GM12872 (cell line): Measurements from ENCODE around the gene STK17A.

Experiments used
- TF ChIP-seq, protein P1 (sequence below): IDR thresholded peaks from 3 replicates; pipeline ENCODE4 v1.5.1; 2011; ENCODE audit warnings: low read depth, mild to moderate bottlenecking, low read length, moderate library complexity; ENCODE audit not compliant: insufficient read depth

The STK17A gene

DNA sequence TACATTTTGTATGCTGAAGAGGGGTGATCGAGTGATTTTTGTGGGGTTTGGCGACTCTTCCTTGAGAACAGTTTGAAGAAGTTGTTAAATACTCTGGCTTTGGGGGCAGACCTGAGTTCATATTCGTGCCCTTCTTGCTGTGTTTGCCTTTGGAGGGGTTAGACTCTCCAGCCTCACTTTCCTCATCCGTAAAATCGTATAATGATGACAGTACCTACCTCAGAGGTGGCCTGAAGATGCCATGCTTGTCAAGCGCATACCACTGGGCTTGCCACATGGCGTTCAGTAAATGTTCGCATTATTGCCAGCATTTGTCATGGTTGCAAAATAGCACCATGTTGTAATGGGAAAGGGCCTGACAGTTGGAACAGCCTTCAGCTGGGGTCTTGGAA lies 1.3 kb downstream of the STK17A start:
- TF ChIP-seq, protein P1, sequence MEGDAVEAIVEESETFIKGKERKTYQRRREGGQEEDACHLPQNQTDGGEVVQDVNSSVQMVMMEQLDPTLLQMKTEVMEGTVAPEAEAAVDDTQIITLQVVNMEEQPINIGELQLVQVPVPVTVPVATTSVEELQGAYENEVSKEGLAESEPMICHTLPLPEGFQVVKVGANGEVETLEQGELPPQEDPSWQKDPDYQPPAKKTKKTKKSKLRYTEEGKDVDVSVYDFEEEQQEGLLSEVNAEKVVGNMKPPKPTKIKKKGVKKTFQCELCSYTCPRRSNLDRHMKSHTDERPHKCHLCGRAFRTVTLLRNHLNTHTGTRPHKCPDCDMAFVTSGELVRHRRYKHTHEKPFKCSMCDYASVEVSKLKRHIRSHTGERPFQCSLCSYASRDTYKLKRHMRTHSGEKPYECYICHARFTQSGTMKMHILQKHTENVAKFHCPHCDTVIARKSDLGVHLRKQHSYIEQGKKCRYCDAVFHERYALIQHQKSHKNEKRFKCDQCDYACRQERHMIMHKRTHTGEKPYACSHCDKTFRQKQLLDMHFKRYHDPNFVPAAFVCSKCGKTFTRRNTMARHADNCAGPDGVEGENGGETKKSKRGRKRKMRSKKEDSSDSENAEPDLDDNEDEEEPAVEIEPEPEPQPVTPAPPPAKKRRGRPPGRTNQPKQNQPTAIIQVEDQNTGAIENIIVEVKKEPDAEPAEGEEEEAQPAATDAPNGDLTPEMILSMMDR, result 0 out of 3 replicates have a peak, but pooled peaks have one; percentile 12

DNA sequence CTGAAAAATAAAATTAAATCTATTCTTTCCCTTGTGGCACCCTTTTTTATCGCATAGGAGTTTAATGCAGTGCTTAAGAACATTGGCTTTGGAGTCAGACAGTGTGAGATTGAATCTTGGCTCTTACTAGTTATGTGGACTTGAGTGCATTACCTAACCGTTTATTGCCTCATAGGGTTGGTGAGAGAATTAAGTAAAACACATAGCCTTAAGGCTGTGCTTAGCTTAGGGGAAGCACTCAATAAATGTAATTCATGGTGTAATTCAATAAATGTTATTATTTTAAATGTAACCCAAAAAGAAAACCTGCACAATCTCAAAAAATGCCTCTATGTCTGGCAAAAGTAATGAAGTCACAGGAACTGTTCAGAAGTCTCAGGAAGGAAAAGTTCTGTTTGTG lies 2.7 kb downstream of the STK17A start:
- TF ChIP-seq, protein P1, result no peak

DNA sequence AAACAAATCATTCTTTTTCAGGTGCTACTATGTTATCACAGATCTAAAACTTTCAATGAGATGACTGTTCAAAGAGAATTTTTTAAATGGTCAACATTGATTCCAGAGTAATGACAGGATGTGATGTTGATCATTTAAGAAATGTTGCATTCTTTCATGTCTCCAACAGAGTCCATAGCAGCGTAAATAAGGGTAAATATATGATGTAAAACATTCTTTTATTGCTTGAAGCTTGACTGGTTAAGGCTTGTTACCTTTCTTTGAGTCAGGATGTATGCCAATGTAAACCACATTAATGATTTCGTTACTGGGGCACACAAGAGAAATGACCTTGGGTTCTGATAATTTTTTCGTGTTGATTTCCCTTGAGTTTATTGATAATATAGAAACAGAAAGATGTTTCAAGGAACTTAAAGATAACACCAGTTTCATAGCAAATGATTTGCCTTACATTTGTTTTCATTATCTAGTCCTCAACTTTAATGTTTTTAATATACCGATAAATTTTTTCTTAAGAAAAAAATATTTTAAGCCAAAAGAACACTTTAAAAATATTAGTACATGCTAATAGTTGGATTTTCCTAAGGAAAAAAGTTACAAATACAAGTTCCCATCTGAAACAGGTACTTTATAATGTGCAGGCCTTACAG lies 3.5 kb downstream of the STK17A start:
- TF ChIP-seq, protein P1, result no peak

DNA sequence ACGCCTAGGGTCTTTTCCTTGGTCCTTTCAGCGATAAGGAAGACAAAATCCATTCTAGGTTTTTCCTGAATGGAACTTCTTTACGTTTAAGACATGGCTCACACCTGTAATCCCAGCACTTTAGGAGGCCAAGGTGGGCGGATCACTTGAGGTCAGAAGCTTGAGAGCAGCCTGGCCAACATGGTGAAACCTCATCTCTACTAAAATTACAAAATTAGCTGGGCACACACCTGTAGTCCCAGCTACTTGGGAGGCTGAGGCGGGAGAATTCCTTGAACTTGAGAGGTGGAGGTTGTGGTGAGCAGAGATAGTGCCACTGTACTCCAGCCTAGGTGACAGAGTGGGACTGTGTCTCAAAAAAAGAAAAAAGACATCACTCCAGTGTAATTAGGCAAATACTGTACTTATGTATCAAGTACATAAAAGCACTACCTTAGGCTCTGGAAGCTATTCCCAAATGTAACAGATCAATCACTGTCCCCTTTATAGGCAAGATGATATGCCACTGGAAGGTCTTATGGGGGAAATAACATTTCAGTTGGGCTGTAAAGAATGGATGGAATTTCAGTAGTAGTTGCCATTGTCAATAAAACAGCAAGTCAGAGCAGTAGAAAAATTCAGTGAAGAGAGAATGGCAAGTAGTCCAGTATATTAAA lies 5.7 kb downstream of the STK17A start:
- TF ChIP-seq, protein P1, result no peak

DNA sequence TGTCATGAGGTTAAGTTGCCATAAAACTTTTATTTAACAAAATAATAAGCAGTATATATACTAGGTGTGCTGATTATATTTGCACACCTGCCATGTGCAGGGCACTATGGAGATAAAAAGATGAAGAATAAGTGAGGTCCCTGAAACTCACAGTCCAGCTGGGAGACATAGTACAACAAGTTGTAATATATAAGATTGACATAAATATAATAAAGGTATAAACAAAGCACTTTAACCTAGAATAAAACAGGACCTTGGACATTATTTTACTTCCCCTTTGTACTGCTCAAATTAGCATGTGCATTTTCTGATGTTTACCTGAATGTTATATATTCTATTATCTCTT lies 6.2 kb downstream of the STK17A start:
- TF ChIP-seq, protein P1, result no peak

DNA sequence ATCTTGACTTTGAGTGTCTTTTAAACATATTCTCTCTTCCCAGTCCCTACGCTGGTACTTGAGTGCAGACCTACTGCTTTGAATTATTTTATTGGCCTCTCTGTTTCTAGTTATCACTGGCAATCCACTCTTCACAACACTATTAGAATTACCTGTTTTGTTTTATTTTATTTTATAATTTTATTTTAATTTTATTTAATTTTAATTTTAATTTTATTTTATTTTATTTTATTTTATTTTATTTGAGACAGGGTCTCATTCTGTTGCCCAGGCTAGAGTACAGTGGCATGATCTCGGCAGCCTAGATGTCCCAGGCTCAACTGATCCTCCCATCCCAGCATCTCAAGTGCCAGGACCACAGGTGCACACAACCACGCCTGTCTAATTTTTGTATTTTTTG lies 6.8 kb downstream of the STK17A start:
- TF ChIP-seq, protein P1, result no peak

DNA sequence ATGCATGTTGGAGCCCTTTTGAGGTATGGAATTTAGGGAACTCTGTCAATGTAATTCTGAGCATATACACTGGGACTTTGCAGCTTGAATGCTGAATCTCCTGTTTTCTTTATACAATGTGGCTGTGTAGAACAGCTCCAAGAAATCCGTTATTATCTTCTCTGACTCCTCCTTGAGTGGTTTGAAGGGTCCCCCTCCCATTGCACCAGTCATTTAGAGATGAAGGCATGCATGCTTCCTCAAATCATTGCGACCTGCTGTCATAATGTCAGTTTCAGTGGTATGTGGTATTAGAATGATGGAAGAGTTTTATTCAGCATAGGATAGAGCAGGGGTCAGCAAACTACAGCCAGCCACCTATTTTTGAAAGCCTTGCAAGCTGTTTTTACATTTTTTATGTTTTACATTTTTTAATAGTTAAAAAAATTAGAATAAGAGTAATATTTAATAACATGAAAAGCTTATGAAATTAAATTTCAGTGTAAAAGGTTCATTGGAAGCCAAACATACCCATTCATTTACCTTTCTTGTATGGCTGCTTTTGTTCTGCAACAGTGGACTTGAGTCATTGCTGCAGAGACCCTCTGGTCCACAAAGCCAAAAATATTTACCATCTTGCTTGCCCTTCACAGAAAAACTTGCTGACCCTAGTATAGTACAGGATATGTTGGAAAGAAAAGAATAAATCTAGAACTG lies 8.1 kb downstream of the STK17A start:
- TF ChIP-seq, protein P1, result no peak
